ENCODE data around the gene RENBP. TPM values are rescaled to one million over a fixed set of nuclear protein-coding genes. Genes with fewer than 3 reads are reported as not detected.

The RENBP gene
- total and polyA plus RNA-seq, 2 of the 13 experiments (the other 11 are each of a cell fraction or from before 2014, with no cell fraction given), result 1.4 to 2.6 TPM

DNA sequence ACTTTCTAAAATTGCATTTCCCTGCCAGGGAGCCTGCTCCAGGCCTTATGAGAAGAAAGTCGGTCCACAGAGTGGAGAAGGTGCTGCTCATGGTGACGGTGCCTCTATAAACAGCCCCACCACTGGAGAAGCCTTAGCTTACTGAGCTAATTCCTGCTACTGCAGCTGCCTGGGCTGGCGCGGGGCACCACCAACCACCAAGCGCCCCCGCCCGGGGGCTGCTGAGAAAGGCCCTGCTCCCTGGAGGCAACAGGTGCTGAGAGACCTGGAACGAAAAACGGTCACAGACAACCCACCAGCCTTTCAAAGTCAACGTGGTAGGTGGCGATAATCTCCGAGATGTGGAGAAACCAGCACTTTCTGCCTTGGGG, 24.3 kb upstream of the RENBP start (continued):
- TF ChIP-seq, protein P1, sequence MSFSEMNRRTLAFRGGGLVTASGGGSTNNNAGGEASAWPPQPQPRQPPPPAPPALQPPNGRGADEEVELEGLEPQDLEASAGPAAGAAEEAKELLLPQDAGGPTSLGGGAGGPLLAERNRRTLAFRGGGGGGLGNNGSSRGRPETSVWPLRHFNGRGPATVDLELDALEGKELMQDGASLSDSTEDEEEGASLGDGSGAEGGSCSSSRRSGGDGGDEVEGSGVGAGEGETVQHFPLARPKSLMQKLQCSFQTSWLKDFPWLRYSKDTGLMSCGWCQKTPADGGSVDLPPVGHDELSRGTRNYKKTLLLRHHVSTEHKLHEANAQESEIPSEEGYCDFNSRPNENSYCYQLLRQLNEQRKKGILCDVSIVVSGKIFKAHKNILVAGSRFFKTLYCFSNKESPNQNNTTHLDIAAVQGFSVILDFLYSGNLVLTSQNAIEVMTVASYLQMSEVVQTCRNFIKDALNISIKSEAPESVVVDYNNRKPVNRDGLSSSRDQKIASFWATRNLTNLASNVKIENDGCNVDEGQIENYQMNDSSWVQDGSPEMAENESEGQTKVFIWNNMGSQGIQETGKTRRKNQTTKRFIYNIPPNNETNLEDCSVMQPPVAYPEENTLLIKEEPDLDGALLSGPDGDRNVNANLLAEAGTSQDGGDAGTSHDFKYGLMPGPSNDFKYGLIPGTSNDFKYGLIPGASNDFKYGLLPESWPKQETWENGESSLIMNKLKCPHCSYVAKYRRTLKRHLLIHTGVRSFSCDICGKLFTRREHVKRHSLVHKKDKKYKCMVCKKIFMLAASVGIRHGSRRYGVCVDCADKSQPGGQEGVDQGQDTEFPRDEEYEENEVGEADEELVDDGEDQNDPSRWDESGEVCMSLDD (CRISPR knock-in tag; IDR thresholded peaks at IDR 0.05; ENCODE audit: borderline replicate concordance), result no peak
- TF ChIP-seq, protein P2, sequence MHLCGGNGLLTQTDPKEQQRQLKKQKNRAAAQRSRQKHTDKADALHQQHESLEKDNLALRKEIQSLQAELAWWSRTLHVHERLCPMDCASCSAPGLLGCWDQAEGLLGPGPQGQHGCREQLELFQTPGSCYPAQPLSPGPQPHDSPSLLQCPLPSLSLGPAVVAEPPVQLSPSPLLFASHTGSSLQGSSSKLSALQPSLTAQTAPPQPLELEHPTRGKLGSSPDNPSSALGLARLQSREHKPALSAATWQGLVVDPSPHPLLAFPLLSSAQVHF (CRISPR knock-in tag; IDR thresholded peaks at IDR 0.05), result no peak
- TF ChIP-seq ZSCAN20 (CRISPR knock-in tag; IDR thresholded peaks at IDR 0.05; ENCODE audit: borderline replicate concordance), result no peak

DNA sequence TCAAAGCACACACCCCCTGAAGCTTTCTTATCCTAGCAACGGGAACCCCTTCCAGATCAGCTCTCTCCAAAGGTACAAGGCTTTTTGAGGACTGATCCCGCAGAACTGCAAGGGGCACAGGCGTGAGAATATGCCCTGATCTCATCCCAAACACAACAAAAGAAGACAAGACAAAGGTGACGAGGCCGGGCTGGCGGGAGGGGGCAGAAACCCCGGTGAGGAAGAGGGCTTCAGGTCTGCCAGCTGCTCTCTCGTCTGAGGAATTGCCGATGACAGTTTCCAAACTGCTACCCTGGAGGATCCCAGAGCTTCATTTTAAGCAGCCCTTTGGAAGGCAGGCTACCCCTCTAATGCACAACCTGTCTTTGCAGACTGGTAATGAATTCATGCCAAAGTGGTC, 23.8 kb upstream of the RENBP start:
- H3K79me2 ChIP-seq (ENCODE audit: insufficient read depth, low read length), result peaks cover 66% of the 10 kb centered on the region
- FAIRE-seq, result no peak
- ChIA-PET POLR2A (interaction anchor here (1.4 to 1.7 kb wide), 3 partner anchors 10 to 45 kb away, joined by 3 to 5 read pairs (median 4); no protein-coding TSS in a partner anchor), CTCF (ENCODE audit: low intra/inter-chr PET ratio, low total read pairs) (no interaction called here)
- ATAC-seq, result no peak
- peaks cover 37% of the 10 kb centered on the region for H3K4me1 ChIP-seq (ENCODE audit: insufficient read depth, low read length)
- intact Hi-C loops (cut with micrococcal nuclease; ENCODE audit: unreplicated experiment) (no loop called here), in situ Hi-C loops (cut with HindIII; ENCODE audit: extremely low pct_ligation_motif_present, low pct_unique_long_range_greater_than_20kb) (no loop called here)
- H3K36me3 ChIP-seq (replicated peaks in 1 of 2; ENCODE audit: control insufficient read depth in 1 of 2, insufficient read depth in 2 of 2, low read length in 2 of 2), result peaks cover 3 to 29% of the 10 kb centered on the region in 2 experiments; a peak in 4 of 5 replicates
- no peaks in the 10 kb centered on the region for H3K9me3 ChIP-seq (ENCODE audit: low read length)
- no peak for DNase-seq (ENCODE audit: low spot score)
- peak overlapping the region; percentile 88 for H3K4me2 ChIP-seq (ENCODE audit: low read depth, low read length)
- no peak overlapping the region for H2AFZ ChIP-seq (ENCODE audit: low read length)
- H3K4me3 ChIP-seq (replicated peaks in 1 of 3; ENCODE audit: insufficient read depth in 1 of 3, low read depth in 2 of 3, low read length in 3 of 3), result peak overlapping the region in 1 of 3 experiments; percentile 90; a peak in 2 of 6 replicates
- no peak overlapping the region for H3K27ac ChIP-seq (ENCODE audit: extremely low read length, insufficient read depth, low read length)
- 86% methylated on average over 8 of the region's 9 CpGs for whole genome bisulfite sequencing (ENCODE audit: low lambda C conversion rate)
- no peak overlapping the region for H3K9ac ChIP-seq (ENCODE audit: insufficient read depth, low read depth, low read length)
- H3K27me3 ChIP-seq (ENCODE audit: control insufficient read depth in 1 of 2, insufficient read depth in 2 of 2, low read length in 2 of 2), result no peaks in the 10 kb centered on the region; a peak in 1 of 5 replicates
- peaks cover 45% of the 10 kb centered on the region for H4K20me1 ChIP-seq (ENCODE audit: insufficient read depth, low read length)
- no TSS peak for BruUV-seq (replicated peaks)
- TF ChIP-seq ZNF432 (CRISPR knock-in tag; IDR thresholded peaks at IDR 0.05; ENCODE audit: borderline replicate concordance), result no peak
- no peak for TF ChIP-seq ESRRA (CRISPR knock-in tag; IDR thresholded peaks at IDR 0.05; ENCODE audit: low read depth)
- TF ChIP-seq ZNF678 (CRISPR knock-in tag; IDR thresholded peaks at IDR 0.05), result no peak
- TF ChIP-seq, protein P3, sequence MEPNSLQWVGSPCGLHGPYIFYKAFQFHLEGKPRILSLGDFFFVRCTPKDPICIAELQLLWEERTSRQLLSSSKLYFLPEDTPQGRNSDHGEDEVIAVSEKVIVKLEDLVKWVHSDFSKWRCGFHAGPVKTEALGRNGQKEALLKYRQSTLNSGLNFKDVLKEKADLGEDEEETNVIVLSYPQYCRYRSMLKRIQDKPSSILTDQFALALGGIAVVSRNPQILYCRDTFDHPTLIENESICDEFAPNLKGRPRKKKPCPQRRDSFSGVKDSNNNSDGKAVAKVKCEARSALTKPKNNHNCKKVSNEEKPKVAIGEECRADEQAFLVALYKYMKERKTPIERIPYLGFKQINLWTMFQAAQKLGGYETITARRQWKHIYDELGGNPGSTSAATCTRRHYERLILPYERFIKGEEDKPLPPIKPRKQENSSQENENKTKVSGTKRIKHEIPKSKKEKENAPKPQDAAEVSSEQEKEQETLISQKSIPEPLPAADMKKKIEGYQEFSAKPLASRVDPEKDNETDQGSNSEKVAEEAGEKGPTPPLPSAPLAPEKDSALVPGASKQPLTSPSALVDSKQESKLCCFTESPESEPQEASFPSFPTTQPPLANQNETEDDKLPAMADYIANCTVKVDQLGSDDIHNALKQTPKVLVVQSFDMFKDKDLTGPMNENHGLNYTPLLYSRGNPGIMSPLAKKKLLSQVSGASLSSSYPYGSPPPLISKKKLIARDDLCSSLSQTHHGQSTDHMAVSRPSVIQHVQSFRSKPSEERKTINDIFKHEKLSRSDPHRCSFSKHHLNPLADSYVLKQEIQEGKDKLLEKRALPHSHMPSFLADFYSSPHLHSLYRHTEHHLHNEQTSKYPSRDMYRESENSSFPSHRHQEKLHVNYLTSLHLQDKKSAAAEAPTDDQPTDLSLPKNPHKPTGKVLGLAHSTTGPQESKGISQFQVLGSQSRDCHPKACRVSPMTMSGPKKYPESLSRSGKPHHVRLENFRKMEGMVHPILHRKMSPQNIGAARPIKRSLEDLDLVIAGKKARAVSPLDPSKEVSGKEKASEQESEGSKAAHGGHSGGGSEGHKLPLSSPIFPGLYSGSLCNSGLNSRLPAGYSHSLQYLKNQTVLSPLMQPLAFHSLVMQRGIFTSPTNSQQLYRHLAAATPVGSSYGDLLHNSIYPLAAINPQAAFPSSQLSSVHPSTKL (CRISPR knock-in tag; IDR thresholded peaks at IDR 0.05), result no peak
- TF ChIP-seq, protein P4, sequence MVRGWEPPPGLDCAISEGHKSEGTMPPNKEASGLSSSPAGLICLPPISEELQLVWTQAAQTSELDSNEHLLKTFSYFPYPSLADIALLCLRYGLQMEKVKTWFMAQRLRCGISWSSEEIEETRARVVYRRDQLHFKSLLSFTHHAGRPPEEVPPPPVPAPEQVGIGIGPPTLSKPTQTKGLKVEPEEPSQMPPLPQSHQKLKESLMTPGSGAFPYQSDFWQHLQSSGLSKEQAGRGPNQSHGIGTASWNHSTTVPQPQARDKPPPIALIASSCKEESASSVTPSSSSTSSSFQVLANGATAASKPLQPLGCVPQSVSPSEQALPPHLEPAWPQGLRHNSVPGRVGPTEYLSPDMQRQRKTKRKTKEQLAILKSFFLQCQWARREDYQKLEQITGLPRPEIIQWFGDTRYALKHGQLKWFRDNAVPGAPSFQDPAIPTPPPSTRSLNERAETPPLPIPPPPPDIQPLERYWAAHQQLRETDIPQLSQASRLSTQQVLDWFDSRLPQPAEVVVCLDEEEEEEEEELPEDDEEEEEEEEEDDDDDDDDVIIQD (CRISPR knock-in tag; IDR thresholded peaks at IDR 0.05; ENCODE audit: low read depth), result no peak
- TF ChIP-seq, protein P5, sequence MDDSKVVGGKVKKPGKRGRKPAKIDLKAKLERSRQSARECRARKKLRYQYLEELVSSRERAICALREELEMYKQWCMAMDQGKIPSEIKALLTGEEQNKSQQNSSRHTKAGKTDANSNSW (CRISPR knock-in tag; IDR thresholded peaks at IDR 0.05; ENCODE audit: borderline replicate concordance), result no peak

Data from HepG2 (cell line).